ENCODE results near the gene IRF1.

DNA sequence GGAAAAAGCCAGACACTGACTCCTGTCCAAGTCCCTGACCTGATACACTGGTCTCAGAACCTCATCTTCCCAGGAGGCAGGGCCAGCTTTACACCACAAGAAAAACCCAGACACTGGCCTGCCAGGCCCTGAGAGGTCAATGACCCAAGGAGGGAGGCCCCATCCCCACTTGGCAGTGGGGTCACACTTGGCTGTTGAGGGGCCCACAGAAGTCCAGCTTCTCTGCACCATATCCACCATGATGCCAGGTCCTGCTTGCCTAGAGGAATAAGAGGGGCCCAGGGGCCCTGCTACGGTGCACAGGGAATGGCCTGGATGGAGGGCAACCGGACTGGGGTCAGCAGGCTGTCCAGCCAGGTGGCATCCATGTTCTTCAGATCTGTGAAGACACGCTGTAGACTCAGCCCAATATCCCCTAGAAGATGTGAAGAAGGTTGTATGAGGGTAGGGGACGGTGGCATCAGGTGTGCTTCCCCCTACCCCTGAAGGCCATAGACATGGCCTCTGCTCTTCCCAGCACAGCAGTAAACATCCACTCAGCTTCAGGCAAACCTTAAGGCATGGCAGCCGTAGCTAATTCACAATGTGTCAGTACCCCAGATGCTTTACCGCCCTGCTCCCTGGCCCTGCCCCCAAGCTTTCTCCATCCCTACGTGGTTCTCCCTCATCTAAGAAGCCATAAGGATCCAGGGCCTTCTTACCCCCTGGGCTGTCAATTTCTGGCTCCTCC, 6.7 kb downstream of the IRF1 start:
- TF ChIP-seq POLR2A (IDR thresholded peaks at IDR 0.05; ENCODE audit: low read depth, low read length) = no peak
- no peak for TF ChIP-seq CTCF (conservative IDR thresholded peaks at IDR 0.05; ENCODE audit: low read depth, low read length)
- no peak for TF ChIP-seq MXI1 (IDR thresholded peaks at IDR 0.05; ENCODE audit: borderline replicate concordance, low read depth, low read length)
- TF ChIP-seq, protein P1, sequence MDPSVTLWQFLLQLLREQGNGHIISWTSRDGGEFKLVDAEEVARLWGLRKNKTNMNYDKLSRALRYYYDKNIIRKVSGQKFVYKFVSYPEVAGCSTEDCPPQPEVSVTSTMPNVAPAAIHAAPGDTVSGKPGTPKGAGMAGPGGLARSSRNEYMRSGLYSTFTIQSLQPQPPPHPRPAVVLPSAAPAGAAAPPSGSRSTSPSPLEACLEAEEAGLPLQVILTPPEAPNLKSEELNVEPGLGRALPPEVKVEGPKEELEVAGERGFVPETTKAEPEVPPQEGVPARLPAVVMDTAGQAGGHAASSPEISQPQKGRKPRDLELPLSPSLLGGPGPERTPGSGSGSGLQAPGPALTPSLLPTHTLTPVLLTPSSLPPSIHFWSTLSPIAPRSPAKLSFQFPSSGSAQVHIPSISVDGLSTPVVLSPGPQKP (IDR thresholded peaks at IDR 0.05; ENCODE audit: borderline replicate concordance, low read depth, low read length) = no peak
- no peak for TF ChIP-seq MAFK (IDR thresholded peaks at IDR 0.05; ENCODE audit: low read depth, low read length)
- TF ChIP-seq RAD21 (IDR thresholded peaks at IDR 0.05; ENCODE audit: low read length) = no peak
- no peak for TF ChIP-seq CEBPB (IDR thresholded peaks at IDR 0.05; ENCODE audit: low read depth, low read length)
- no peak for TF ChIP-seq FOS (IDR thresholded peaks at IDR 0.05; ENCODE audit: low read depth, low read length)
- TF ChIP-seq, protein P2, sequence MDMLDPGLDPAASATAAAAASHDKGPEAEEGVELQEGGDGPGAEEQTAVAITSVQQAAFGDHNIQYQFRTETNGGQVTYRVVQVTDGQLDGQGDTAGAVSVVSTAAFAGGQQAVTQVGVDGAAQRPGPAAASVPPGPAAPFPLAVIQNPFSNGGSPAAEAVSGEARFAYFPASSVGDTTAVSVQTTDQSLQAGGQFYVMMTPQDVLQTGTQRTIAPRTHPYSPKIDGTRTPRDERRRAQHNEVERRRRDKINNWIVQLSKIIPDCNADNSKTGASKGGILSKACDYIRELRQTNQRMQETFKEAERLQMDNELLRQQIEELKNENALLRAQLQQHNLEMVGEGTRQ (IDR thresholded peaks at IDR 0.05; ENCODE audit: low read depth, low read length) = no peak
- no peak for TF ChIP-seq RCOR1 (IDR thresholded peaks at IDR 0.05; ENCODE audit: insufficient replicate concordance, low read length)
- TF ChIP-seq MAZ (IDR thresholded peaks at IDR 0.05; ENCODE audit: borderline replicate concordance, low read depth, low read length) = no peak
- TF ChIP-seq NFE2L2 (IDR thresholded peaks at IDR 0.05; ENCODE audit: low read depth, low read length) = no peak
- no peak for TF ChIP-seq SMC3 (IDR thresholded peaks at IDR 0.05; ENCODE audit: low read depth, low read length)
